OCI-LY7 (cell line): ENCODE data around the gene SETD1A.

Experiments used
- CTCF ChIP-seq: fragments of 200-600 bp; sonication (generic); conservative IDR thresholded peaks from 2 replicates; pipeline ENCODE4 v1.5.1; 2014; ENCODE audit warnings: mild to moderate bottlenecking, antibody characterized with exemption, low read length, moderate library complexity, mixed read lengths
- EZH2phosphoT487 ChIP-seq: fragments of 200-600 bp; sonication (generic); IDR thresholded peaks from 2 replicates; pipeline ENCODE4 v1.6.1; 2018; ENCODE audit warnings: low read depth, borderline replicate concordance, mild to moderate bottlenecking, mixed run types, antibody characterized with exemption, low read length, moderate library complexity, mixed read lengths

GRCh38 chr16:31004658-31005057, 47.1 kb downstream of the SETD1A start:
- TF ChIP-seq CTCF (no peak), EZH2phosphoT487 (no peak)
